DOHH2 (cell line): ENCODE results near the gene NOL3.

Source experiments
- H3F3A ChIP-seq: fragments of 200-600 bp; sonication (generic), shearing (Covaris generic); 2 replicates; pipeline ENCODE4 v1.6.0; 2016; ENCODE audit warnings: antibody characterized with exemption, mild to moderate bottlenecking; ENCODE audit not compliant: control insufficient read depth, insufficient read depth
- H3K27ac ChIP-seq: fragments of 200-600 bp; sonication (generic); 2 replicates; pipeline ENCODE4 v1.5.1; 2014; ENCODE audit warnings: low read depth, mild to moderate bottlenecking, low read length, moderate library complexity
- H3K27me3 ChIP-seq: fragments of 200-600 bp; sonication (generic); 2 replicates; pipeline ENCODE4 v1.6.1; 2014; ENCODE audit warnings: mild to moderate bottlenecking, low read length, mixed read lengths; ENCODE audit not compliant: control insufficient read depth
- H3K36me3 ChIP-seq: fragments of 200-600 bp; sonication (generic); 2 replicates; pipeline ENCODE4 v1.6.1; 2014; ENCODE audit warnings: mild to moderate bottlenecking, low read length, moderate library complexity, mixed read lengths; ENCODE audit not compliant: control insufficient read depth
- H3K4me1 ChIP-seq: fragments of 200-600 bp; sonication (generic); 2 replicates; pipeline ENCODE4 v1.6.1; 2014; ENCODE audit warnings: mild to moderate bottlenecking, low read length, mixed read lengths; ENCODE audit not compliant: control insufficient read depth
- H3K4me2 ChIP-seq: fragments of 200-600 bp; sonication (generic); 2 replicates; pipeline ENCODE4 v1.6.0; 2014; ENCODE audit warnings: mild to moderate bottlenecking, low read length, moderate library complexity
- H3K4me3 ChIP-seq: fragments of 200-600 bp; sonication (generic); 2 replicates; pipeline ENCODE4 v1.5.1; 2014; ENCODE audit warnings: mild to moderate bottlenecking, low read length, mixed read lengths
- H3K79me2 ChIP-seq: fragments of 200-600 bp; sonication (generic); 2 replicates; pipeline ENCODE4 v1.6.1; 2014; ENCODE audit warnings: mild to moderate bottlenecking, low read length, mixed read lengths; ENCODE audit not compliant: control insufficient read depth
- H3K9me2 ChIP-seq: fragments of 200-600 bp; sonication (generic); replicated peaks from 2 replicates; pipeline ENCODE4 v1.6.1; 2014; ENCODE audit warnings: mild to moderate bottlenecking, low read length, mixed read lengths; ENCODE audit not compliant: control insufficient read depth
- H3K9me3 ChIP-seq: fragments of 200-600 bp; sonication (generic); 2 replicates; pipeline ENCODE4 v1.6.1; 2014; ENCODE audit warnings: antibody characterized with exemption, low read length, mixed read lengths; ENCODE audit not compliant: control insufficient read depth, insufficient read depth
- H4K20me1 ChIP-seq: fragments of 200-600 bp; sonication (generic); 2 replicates; pipeline ENCODE4 v1.6.0; 2014; ENCODE audit warnings: low read depth, mild to moderate bottlenecking, antibody characterized with exemption, low read length, moderate library complexity; ENCODE audit not compliant: control insufficient read depth, insufficient read depth
- EZH2phosphoT487 ChIP-seq: fragments of 200-600 bp; sonication (generic); IDR thresholded peaks from 2 replicates; pipeline ENCODE4 v1.6.1; 2017; ENCODE audit warnings: borderline replicate concordance, mild to moderate bottlenecking, antibody characterized with exemption, low read length, moderate library complexity, mixed read lengths
- TF ChIP-seq, protein P1 (sequence below): fragments of 200-600 bp; sonication (generic); IDR thresholded peaks from one replicate; pipeline ENCODE4 v1.5.1; 2014; ENCODE audit warnings: antibody characterized with exemption, mild to moderate bottlenecking, low read depth, low read length; ENCODE audit not compliant: poor library complexity, severe bottlenecking

Gene NOL3

DNA sequence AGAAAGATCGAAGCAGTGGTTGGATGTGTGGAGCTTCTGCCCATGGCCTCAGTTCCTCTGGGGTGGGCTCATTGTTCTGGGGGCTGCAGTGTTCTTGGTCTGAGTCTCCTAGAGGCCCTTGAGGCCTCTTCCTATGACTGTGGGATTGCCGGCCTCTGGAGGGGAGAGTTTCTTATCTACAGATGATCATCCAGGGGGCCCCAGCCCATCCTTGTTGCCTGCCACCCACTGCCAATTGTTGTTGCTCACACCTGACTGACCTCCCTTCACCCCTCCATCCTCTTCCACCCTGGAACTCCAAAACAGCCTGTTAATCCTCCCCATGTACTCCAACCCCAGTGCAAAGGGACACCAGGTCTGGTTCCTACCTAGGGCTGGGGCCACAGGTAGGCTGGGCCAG lies 25.4 kb upstream of the NOL3 start:
- H3K9me2 ChIP-seq = no peaks in the 10 kb centered on the region
- H3K4me1 ChIP-seq = no peaks in the 10 kb centered on the region
- no peak overlapping the region for H3K27ac ChIP-seq
- TF ChIP-seq EZH2phosphoT487 = no peak
- TF ChIP-seq, protein P1, sequence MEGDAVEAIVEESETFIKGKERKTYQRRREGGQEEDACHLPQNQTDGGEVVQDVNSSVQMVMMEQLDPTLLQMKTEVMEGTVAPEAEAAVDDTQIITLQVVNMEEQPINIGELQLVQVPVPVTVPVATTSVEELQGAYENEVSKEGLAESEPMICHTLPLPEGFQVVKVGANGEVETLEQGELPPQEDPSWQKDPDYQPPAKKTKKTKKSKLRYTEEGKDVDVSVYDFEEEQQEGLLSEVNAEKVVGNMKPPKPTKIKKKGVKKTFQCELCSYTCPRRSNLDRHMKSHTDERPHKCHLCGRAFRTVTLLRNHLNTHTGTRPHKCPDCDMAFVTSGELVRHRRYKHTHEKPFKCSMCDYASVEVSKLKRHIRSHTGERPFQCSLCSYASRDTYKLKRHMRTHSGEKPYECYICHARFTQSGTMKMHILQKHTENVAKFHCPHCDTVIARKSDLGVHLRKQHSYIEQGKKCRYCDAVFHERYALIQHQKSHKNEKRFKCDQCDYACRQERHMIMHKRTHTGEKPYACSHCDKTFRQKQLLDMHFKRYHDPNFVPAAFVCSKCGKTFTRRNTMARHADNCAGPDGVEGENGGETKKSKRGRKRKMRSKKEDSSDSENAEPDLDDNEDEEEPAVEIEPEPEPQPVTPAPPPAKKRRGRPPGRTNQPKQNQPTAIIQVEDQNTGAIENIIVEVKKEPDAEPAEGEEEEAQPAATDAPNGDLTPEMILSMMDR = no peak
- H3K9me3 ChIP-seq = no peaks in the 10 kb centered on the region
- peaks cover 64% of the 10 kb centered on the region for H3K36me3 ChIP-seq
- no peak overlapping the region for H3K4me3 ChIP-seq
- H3K79me2 ChIP-seq = no peaks in the 10 kb centered on the region
- no peaks in the 10 kb centered on the region for H4K20me1 ChIP-seq
- no peaks in the 10 kb centered on the region for H3K27me3 ChIP-seq
- no peak overlapping the region for H3K4me2 ChIP-seq
- no peaks in the 10 kb centered on the region; the same call in 1 of the 2 replicates for H3F3A ChIP-seq

DNA sequence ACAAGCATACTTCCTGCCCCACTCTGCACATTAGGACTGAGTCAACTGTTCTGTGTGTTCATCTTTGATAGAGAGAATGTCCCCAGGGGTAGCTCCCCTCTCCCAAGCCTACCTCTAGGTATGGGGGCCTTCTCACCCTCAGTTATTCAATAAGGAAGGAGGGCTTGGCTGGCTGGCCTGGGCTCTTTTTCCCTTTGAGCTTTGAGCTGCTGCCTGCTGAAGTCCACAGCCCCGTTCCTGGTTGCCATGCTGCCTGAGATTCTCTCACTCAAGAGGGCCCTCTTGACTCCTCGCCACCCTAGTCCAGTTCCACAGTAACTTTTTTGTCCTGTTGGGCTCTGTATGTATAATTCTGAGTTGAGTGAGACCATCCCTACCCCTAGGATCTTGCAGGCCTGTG lies 24.6 kb upstream of the NOL3 start:
- no peak for TF ChIP-seq EZH2phosphoT487
- TF ChIP-seq, protein P1 = no peak
- Histone ChIP-seq H3K4me1 (0 out of 2 replicates have a peak, but pooled peaks cover under 1% of the 10 kb centered on the region), H3K27ac (no peak overlapping the region), H3K79me2 (no peaks in the 10 kb centered on the region), H3K9me2 (no peaks in the 10 kb centered on the region), H3F3A (no peaks in the 10 kb centered on the region; the same call in 1 of the 2 replicates), H3K36me3 (peaks cover 55% of the 10 kb centered on the region), H3K9me3 (no peaks in the 10 kb centered on the region), H3K4me3 (no peak overlapping the region), H4K20me1 (no peaks in the 10 kb centered on the region), H3K4me2 (no peak overlapping the region), H3K27me3 (peaks cover under 1% of the 10 kb centered on the region; the same call in 1 of the 2 replicates)

DNA sequence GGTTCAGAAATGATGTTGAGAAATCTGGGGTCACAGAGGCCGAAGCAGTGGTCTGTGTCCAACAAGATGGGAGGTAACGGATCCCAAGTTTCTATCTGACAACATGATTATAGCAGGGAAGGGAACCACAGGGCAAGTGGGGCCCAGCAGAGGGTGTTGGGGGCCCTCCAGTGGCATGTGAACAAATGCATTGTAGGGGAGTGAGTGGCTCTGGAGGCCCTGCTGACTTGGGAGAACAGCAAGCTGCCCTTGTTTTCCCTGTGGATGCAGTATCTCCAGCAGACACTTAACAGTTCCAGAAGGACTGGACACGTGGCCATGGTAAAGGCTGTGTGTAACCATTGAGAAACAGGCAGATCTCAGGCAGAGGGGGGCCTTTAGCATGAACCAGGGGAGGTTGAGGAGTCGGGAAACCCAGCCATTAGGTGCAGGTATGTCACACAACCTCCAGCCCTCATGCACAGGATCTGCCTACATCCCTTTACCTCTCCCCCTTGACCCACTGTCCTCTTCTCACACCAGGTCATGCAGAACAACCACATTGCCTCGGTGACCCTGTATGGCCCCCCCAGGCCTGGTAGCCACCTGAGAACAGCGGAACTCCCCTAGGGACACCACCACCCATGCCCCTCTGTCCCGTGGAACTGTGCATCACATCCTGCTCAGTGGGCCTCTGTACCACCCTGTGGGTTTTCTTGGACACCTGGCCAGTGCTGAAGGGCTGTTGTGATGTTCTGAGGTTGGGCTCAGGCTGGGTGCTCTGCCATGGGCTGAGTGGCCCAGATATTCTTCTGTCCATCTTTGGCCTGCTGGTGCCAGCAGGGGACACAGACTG lies 23.6 kb upstream of the NOL3 start:
- TF ChIP-seq, protein P1 = no peak
- no peak for TF ChIP-seq EZH2phosphoT487
- Histone ChIP-seq H3F3A (no peaks in the 10 kb centered on the region; the same call in 1 of the 2 replicates), H3K4me1 (0 out of 2 replicates have a peak, but pooled peaks cover 3% of the 10 kb centered on the region), H3K79me2 (no peaks in the 10 kb centered on the region), H3K36me3 (peaks cover 46% of the 10 kb centered on the region), H3K4me3 (no peak overlapping the region), H3K27me3 (peaks cover 11% of the 10 kb centered on the region; the same call in 1 of the 2 replicates), H3K4me2 (no peak overlapping the region), H3K9me3 (no peaks in the 10 kb centered on the region), H3K27ac (no peak overlapping the region), H3K9me2 (no peaks in the 10 kb centered on the region), H4K20me1 (no peaks in the 10 kb centered on the region; the same call in 1 of the 2 replicates)
